ENCODE results near the gene BATF2.
A peak's percentile ranks its signal among the peaks of the same experiment; 100 is the strongest.

The BATF2 gene

DNA sequence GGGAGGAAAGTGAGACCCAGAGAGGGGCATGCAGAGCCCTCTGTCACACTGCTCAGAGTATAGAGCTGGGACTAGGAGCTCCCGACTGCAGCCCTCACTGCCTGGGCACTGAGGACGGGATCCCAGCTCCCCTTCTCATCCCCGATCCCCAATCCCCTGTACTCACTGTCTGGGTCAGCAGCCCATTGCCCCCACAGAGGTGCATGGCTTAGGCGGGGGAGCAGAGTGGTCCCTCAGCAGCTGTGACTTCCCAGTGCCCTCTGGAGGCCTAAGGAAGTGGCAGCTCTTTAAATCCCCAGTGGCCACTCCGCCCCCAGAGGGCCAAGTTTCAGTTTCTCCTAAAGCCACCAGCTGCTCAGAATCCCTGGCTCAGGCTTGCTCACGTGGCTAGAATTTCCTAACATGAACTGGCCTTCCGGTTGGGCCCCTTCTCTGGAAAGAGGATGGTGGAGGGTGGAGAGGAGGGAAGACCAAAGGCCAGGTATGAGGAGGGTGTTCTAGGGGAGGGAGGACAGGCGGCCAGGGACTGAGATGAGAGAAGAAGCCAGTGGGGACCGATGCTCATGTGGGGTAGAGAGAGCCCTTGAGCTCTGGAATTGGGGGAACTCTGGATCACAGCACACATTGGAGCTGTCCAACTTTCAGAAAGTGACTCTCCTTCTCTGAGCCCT, at the start of gene BATF2:
Gene BATF2 (minus strand): TSS at position 262 of the 671 bp plus-strand sequence. CDS start 57 bp downstream, at position 205.
- no peaks in the 10 kb centered on the region for H3K36me3 ChIP-seq (ENCODE audit: insufficient read depth, low read length)
- H3K27ac ChIP-seq (ENCODE audit: low read depth, low read length) = no peak within 1 kb of the TSS
- peak within 1 kb of the TSS; percentile 27 for H2AFZ ChIP-seq (ENCODE audit: low read length, unreplicated experiment)
- H3K4me1 ChIP-seq (ENCODE audit: control insufficient read depth, insufficient read depth, low read length, unreplicated experiment) = peaks cover 13% of the 10 kb centered on the region
- H3K27me3 ChIP-seq (ENCODE audit: insufficient read depth, low read length) = no peaks in the 10 kb centered on the region
- H3K4me3 ChIP-seq (ENCODE audit: low read depth, low read length) = peak within 1 kb of the TSS; percentile 62
- H3K79me2 ChIP-seq (ENCODE audit: control insufficient read depth, insufficient read depth, low read length, unreplicated experiment) = no peaks in the 10 kb centered on the region

DNA sequence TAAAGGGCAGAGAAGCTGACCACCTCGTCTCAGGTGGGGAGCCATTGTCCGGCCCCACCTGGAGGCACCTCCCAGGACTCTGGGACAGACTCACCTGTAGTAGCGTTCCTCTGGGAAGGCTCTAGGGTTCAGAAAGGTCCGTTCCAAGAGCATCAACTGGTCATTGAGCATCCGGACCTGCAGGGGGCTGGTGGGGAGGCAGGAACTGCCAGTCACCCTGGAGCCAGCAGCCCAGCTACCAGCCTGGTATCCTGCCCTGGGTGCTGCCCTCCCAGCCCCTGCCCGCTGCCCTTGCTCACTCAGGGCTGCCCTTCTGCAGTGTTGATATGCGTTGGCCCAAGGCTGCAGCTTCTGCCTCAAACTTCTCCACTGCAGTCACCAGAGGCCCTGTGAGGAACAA, 49.0 kb upstream of the BATF2 start:
- Histone ChIP-seq H3K4me1 (ENCODE audit: control insufficient read depth, insufficient read depth, low read length, unreplicated experiment) (peaks cover 7% of the 10 kb centered on the region), H3K27me3 (ENCODE audit: insufficient read depth, low read length) (no peaks in the 10 kb centered on the region)

DNA sequence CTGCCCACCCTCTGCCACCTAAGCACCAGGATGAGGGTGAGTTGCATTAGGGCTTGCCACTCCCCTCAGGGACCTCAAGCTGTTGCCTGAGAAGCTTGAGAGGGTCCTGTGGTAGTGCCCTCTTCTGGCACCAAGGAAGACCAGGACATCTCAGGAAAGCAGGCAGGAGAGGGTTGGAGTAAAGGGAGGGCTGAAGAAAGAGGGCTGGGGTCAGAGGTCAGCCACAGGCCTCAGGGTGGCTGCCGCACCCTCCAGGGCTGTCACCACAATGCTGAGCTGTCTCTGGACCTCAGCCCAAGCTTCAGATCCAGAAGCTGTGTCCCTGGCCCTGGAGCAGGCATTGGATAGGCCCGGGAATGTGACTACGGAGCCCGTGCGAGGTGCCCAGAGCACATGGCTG, 48.3 kb upstream of the BATF2 start:
- Histone ChIP-seq H3K4me3 (ENCODE audit: low read depth, low read length) (no peak overlapping the region), H3K36me3 (ENCODE audit: insufficient read depth, low read length) (0 out of 2 replicates have a peak, but pooled peaks cover 5% of the 10 kb centered on the region), H3K27ac (ENCODE audit: low read depth, low read length) (no peak overlapping the region), H3K4me1 (ENCODE audit: control insufficient read depth, insufficient read depth, low read length, unreplicated experiment) (peaks cover 7% of the 10 kb centered on the region), H3K79me2 (ENCODE audit: control insufficient read depth, insufficient read depth, low read length, unreplicated experiment) (peaks cover 13% of the 10 kb centered on the region), H3K27me3 (ENCODE audit: insufficient read depth, low read length) (no peaks in the 10 kb centered on the region), H2AFZ (ENCODE audit: low read length, unreplicated experiment) (no peak overlapping the region)

More for the DNA sequence above, 49.0 kb upstream of the BATF2 start:
- 0 out of 2 replicates have a peak, but pooled peaks cover 5% of the 10 kb centered on the region for H3K36me3 ChIP-seq (ENCODE audit: insufficient read depth, low read length)
- no peak overlapping the region for H3K4me3 ChIP-seq (ENCODE audit: low read depth, low read length)
- H3K27ac ChIP-seq (ENCODE audit: low read depth, low read length) = no peak overlapping the region
- H3K79me2 ChIP-seq (ENCODE audit: control insufficient read depth, insufficient read depth, low read length, unreplicated experiment) = peaks cover 13% of the 10 kb centered on the region
- no peak overlapping the region for H2AFZ ChIP-seq (ENCODE audit: low read length, unreplicated experiment)

GRCh38 chr11:65043881-65044501, 47.2 kb upstream of the BATF2 start:
- Histone ChIP-seq H3K4me1 (ENCODE audit: control insufficient read depth, insufficient read depth, low read length, unreplicated experiment) (peaks cover 7% of the 10 kb centered on the region), H2AFZ (ENCODE audit: low read length, unreplicated experiment) (no peak overlapping the region), H3K27me3 (ENCODE audit: insufficient read depth, low read length) (no peaks in the 10 kb centered on the region), H3K27ac (ENCODE audit: low read depth, low read length) (no peak overlapping the region), H3K36me3 (ENCODE audit: insufficient read depth, low read length) (0 out of 2 replicates have a peak, but pooled peaks cover 5% of the 10 kb centered on the region), H3K79me2 (ENCODE audit: control insufficient read depth, insufficient read depth, low read length, unreplicated experiment) (peaks cover 13% of the 10 kb centered on the region), H3K4me3 (ENCODE audit: low read depth, low read length) (no peak overlapping the region)

DNA sequence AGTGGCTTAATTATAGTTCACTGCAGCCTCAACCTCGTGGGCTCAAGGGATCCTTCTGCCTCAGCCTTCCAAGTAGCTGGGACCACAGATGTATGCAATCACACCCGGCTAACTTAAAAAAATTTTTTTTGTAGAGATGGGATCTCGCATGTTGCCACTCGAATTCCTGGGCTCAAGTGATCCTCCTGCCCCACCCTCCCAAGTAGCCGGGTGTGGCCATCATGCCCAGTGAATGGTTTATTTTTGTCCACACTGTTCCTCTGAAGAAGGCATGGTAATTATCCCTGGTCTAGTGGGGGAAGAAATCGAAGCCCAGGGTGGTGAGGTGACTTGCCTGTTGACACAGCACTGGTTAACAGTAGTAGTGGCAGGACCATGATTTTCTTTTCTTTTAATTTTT, 46.1 kb upstream of the BATF2 start:
- Histone ChIP-seq H3K4me3 (ENCODE audit: low read depth, low read length) (peak overlapping the region; percentile 100; the same call in 1 of the 2 replicates), H2AFZ (ENCODE audit: low read length, unreplicated experiment) (no peak overlapping the region), H3K79me2 (ENCODE audit: control insufficient read depth, insufficient read depth, low read length, unreplicated experiment) (peaks cover 13% of the 10 kb centered on the region), H3K4me1 (ENCODE audit: control insufficient read depth, insufficient read depth, low read length, unreplicated experiment) (peaks cover 7% of the 10 kb centered on the region), H3K27me3 (ENCODE audit: insufficient read depth, low read length) (no peaks in the 10 kb centered on the region), H3K27ac (ENCODE audit: low read depth, low read length) (no peak overlapping the region), H3K36me3 (ENCODE audit: insufficient read depth, low read length) (0 out of 2 replicates have a peak, but pooled peaks cover 5% of the 10 kb centered on the region)

- H2AFZ ChIP-seq (ENCODE audit: low read length, unreplicated experiment) = peak within 1 kb of the TSS; percentile 75
- no peaks in the 10 kb centered on the region for H3K27me3 ChIP-seq (ENCODE audit: insufficient read depth, low read length)
- peaks cover 7% of the 10 kb centered on the region for H3K4me1 ChIP-seq (ENCODE audit: control insufficient read depth, insufficient read depth, low read length, unreplicated experiment)
- 0 out of 2 replicates have a peak, but pooled peaks cover 5% of the 10 kb centered on the region for H3K36me3 ChIP-seq (ENCODE audit: insufficient read depth, low read length)
- H3K4me3 ChIP-seq (ENCODE audit: low read depth, low read length) = peak within 1 kb of the TSS; percentile 100
- peak within 1 kb of the TSS; percentile 66 for H3K27ac ChIP-seq (ENCODE audit: low read depth, low read length)
- peaks cover 13% of the 10 kb centered on the region for H3K79me2 ChIP-seq (ENCODE audit: control insufficient read depth, insufficient read depth, low read length, unreplicated experiment)
These were observed 44.3 kb upstream of the BATF2 start, which contains the start of gene SAC3D1 for GRCh38 chr11:65040847-65041622. SAC3D1 (plus strand) TSS chr11:65041210; CDS start chr11:65041293, 83 bp downstream.

GRCh38 chr11:65040520-65040846, 43.7 kb upstream of the BATF2 start:
- peak overlapping the region; percentile 66 for H3K27ac ChIP-seq (ENCODE audit: low read depth, low read length)
- H3K4me1 ChIP-seq (ENCODE audit: control insufficient read depth, insufficient read depth, low read length, unreplicated experiment) = peaks cover 7% of the 10 kb centered on the region
- 0 out of 2 replicates have a peak, but pooled peaks cover 5% of the 10 kb centered on the region for H3K36me3 ChIP-seq (ENCODE audit: insufficient read depth, low read length)
- H3K4me3 ChIP-seq (ENCODE audit: low read depth, low read length) = peak overlapping the region; percentile 100
- H3K27me3 ChIP-seq (ENCODE audit: insufficient read depth, low read length) = no peaks in the 10 kb centered on the region
- peak overlapping the region; percentile 38 for H2AFZ ChIP-seq (ENCODE audit: low read length, unreplicated experiment)
- H3K79me2 ChIP-seq (ENCODE audit: control insufficient read depth, insufficient read depth, low read length, unreplicated experiment) = peaks cover 13% of the 10 kb centered on the region

GRCh38 chr11:65036931-65037330, 40.2 kb upstream of the BATF2 start:
- no peak overlapping the region for H3K4me3 ChIP-seq (ENCODE audit: low read depth, low read length)
- H3K79me2 ChIP-seq (ENCODE audit: control insufficient read depth, insufficient read depth, low read length, unreplicated experiment) = peaks cover 3% of the 10 kb centered on the region
- no peak overlapping the region for H2AFZ ChIP-seq (ENCODE audit: low read length, unreplicated experiment)
- no peaks in the 10 kb centered on the region for H3K36me3 ChIP-seq (ENCODE audit: insufficient read depth, low read length)
- H3K27me3 ChIP-seq (ENCODE audit: insufficient read depth, low read length) = no peaks in the 10 kb centered on the region
- no peaks in the 10 kb centered on the region for H3K4me1 ChIP-seq (ENCODE audit: control insufficient read depth, insufficient read depth, low read length, unreplicated experiment)
- no peak overlapping the region for H3K27ac ChIP-seq (ENCODE audit: low read depth, low read length)

GRCh38 chr11:65035579-65035978, 38.8 kb upstream of the BATF2 start:
- no peak overlapping the region for H3K4me3 ChIP-seq (ENCODE audit: low read depth, low read length)
- no peak overlapping the region for H3K27ac ChIP-seq (ENCODE audit: low read depth, low read length)
- H3K79me2 ChIP-seq (ENCODE audit: control insufficient read depth, insufficient read depth, low read length, unreplicated experiment) = no peaks in the 10 kb centered on the region
- no peaks in the 10 kb centered on the region for H3K4me1 ChIP-seq (ENCODE audit: control insufficient read depth, insufficient read depth, low read length, unreplicated experiment)
- no peak overlapping the region for H2AFZ ChIP-seq (ENCODE audit: low read length, unreplicated experiment)
- H3K36me3 ChIP-seq (ENCODE audit: insufficient read depth, low read length) = no peaks in the 10 kb centered on the region
- no peaks in the 10 kb centered on the region for H3K27me3 ChIP-seq (ENCODE audit: insufficient read depth, low read length)

DNA sequence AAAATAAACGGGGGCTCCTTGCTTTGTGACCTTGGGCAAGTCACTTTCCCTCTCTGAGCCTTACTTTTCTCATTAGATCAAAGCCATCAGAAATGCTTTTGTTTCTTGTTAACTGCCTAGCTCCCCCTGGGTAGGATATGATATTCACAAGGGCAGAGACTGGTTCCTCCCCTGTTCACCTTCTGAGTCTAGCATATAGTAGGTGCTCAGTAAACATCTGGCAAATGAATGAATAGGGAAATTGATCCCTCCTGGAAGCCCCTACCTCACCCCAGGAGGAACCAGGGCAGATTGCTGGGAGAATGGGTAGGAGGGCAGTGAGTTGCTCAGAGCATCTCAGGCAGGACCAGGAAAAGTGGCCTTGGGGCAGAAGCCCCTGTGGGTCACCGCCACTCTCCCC, 37.7 kb upstream of the BATF2 start:
- Histone ChIP-seq H3K27me3 (ENCODE audit: insufficient read depth, low read length) (no peaks in the 10 kb centered on the region), H3K27ac (ENCODE audit: low read depth, low read length) (no peak overlapping the region), H3K36me3 (ENCODE audit: insufficient read depth, low read length) (no peaks in the 10 kb centered on the region), H3K4me1 (ENCODE audit: control insufficient read depth, insufficient read depth, low read length, unreplicated experiment) (no peaks in the 10 kb centered on the region), H2AFZ (ENCODE audit: low read length, unreplicated experiment) (no peak overlapping the region), H3K4me3 (ENCODE audit: low read depth, low read length) (no peak overlapping the region), H3K79me2 (ENCODE audit: control insufficient read depth, insufficient read depth, low read length, unreplicated experiment) (no peaks in the 10 kb centered on the region)

All from ACC112 (cell line).